ENCODE results near the gene TM9SF4.
"Not testable (repeated sequence)": the region's sequence is repeated elsewhere in the genome, so short reads cannot be mapped to it uniquely, and the experiment has no call there.

Gene TM9SF4

DNA sequence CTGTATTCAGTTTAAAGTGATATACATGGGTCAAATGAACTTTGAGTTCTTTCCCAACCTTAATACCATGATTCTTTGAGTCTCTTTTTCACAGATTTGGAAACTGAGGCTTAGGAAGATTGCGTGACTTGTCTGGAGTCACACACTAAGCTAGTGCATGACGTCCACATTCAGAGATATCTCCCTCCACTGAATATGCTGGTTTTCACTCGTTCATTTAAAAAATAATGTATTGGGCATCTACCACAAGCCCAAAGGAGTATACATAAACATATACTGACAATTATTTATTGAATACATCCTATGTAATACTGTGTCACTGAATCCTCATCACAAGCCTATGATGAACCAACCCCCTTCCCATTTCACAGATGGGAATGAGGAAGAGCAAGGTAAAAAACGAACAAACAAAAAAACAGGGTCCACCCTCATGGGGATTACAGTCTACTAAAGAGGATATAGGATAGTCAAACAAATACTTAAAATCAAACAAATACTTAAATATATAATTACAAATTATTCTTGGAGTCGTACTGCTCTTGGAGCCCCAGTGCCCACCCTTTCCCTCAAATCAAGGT is 611 bp upstream of the TM9SF4 start:
- Histone ChIP-seq H3K36me3 (ENCODE audit: control insufficient read depth, insufficient read depth, low read length) (no peaks in the 10 kb centered on the region), H3K27me3 (ENCODE audit: control insufficient read depth, insufficient read depth, low read length) (no peaks in the 10 kb centered on the region), H3K9me3 (ENCODE audit: control insufficient read depth, low read length) (no peaks in the 10 kb centered on the region), H3K4me3 (ENCODE audit: low read length) (peak overlapping the region; percentile 94), H3K4me1 (ENCODE audit: control insufficient read depth, insufficient read depth, low read length) (peaks cover 32% of the 10 kb centered on the region), H3K9ac (ENCODE audit: low read length) (peak overlapping the region; percentile 98)

DNA sequence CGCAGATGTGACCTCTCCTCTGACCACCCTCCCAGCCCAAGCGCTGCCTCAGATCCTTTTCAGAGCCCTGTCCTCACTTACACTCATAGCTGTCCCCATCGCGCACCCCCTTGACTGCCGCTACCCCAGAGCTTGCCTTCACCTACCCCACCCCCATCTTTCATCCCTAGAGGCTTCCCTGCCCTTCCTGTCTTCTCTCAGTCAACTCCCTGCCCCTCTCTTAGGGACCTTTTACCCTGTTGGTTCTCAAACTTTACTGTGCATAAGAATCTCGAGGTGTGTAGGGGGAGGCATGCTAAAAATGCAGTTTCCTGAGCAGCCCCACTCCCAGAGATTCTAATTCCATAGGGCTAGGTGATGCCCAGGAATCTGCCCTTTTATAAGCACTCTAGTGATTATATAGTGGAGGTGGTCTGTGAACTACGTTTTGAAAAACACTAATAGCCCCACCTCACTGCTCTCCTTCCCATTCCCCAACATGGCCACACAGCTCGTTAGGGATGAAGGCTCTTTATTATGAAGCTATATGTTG is 725 bp downstream of the TM9SF4 start:
- peak overlapping the region; percentile 98 for H3K9ac ChIP-seq (ENCODE audit: low read length)
- H3K36me3 ChIP-seq (ENCODE audit: control insufficient read depth, insufficient read depth, low read length) = no peaks in the 10 kb centered on the region
- peaks cover 40% of the 10 kb centered on the region for H3K4me1 ChIP-seq (ENCODE audit: control insufficient read depth, insufficient read depth, low read length)

DNA sequence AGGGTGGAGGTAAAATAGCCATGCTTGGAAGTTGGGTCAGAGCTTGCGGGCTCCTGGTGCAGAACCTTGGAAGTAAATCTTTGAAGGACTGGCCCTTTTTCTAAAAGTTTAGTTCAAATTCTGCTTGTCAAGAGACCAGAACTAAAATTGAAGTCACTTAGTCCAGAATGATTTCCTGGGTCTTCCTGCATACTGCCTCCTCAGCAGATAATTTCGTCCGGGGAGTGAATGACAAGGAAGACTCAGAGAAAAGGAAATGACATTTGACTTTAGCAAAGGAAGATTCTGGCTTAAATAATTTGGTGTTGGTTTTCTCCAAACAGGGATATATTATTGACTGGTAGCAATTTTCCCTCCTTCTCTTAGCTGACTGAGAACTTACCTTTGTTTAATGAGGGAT is 1.2 kb downstream of the TM9SF4 start:
- H3K4me1 ChIP-seq (ENCODE audit: control insufficient read depth, insufficient read depth, low read length) = peaks cover 40% of the 10 kb centered on the region
- H3K36me3 ChIP-seq (ENCODE audit: control insufficient read depth, insufficient read depth, low read length) = no peaks in the 10 kb centered on the region
- H3K4me3 ChIP-seq (ENCODE audit: low read length) = peak overlapping the region; percentile 94
- H3K9ac ChIP-seq (ENCODE audit: low read length) = peak overlapping the region; percentile 98
- H3K9me3 ChIP-seq (ENCODE audit: control insufficient read depth, low read length) = no peaks in the 10 kb centered on the region
- no peaks in the 10 kb centered on the region for H3K27me3 ChIP-seq (ENCODE audit: control insufficient read depth, insufficient read depth, low read length)

More for the DNA sequence above, 725 bp downstream of the TM9SF4 start:
- Histone ChIP-seq H3K9me3 (ENCODE audit: control insufficient read depth, low read length) (no peaks in the 10 kb centered on the region), H3K4me3 (ENCODE audit: low read length) (peak overlapping the region; percentile 94), H3K27me3 (ENCODE audit: control insufficient read depth, insufficient read depth, low read length) (no peaks in the 10 kb centered on the region)

- Histone ChIP-seq H3K9me3 (ENCODE audit: control insufficient read depth, low read length) (no peaks in the 10 kb centered on the region), H3K4me3 (ENCODE audit: low read length) (peak overlapping the region; percentile 94), H3K4me1 (ENCODE audit: control insufficient read depth, insufficient read depth, low read length) (peaks cover 40% of the 10 kb centered on the region)
Measured at GRCh38 chr20:32111156-32111686, 1.7 kb downstream of the TM9SF4 start.

DNA sequence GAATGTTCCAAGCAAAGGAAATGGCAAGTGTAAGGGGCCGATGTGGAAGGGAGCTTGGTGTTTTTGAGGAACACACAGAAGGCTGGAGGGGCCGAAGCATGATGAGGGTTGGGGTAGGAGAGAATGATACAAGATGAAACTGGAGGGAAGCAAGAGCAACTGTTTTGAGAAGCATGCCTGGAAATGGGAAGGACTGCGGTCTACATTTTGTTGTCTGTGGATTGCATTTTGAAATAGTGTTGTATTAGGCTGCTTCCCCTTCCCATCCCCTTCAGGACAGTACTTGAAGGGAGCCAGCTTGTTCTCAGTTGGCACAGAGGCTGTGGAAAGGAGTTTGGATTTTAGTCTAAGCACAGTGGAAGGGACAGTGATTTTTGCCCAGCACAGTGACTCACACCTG is 2.2 kb downstream of the TM9SF4 start:
- Histone ChIP-seq H3K27me3 (ENCODE audit: control insufficient read depth, insufficient read depth, low read length) (no peaks in the 10 kb centered on the region), H3K4me1 (ENCODE audit: control insufficient read depth, insufficient read depth, low read length) (peaks cover 40% of the 10 kb centered on the region), H3K4me3 (ENCODE audit: low read length) (no peak overlapping the region), H3K9ac (ENCODE audit: low read length) (no peak overlapping the region), H3K9me3 (ENCODE audit: control insufficient read depth, low read length) (no peaks in the 10 kb centered on the region), H3K36me3 (ENCODE audit: control insufficient read depth, insufficient read depth, low read length) (no peaks in the 10 kb centered on the region)

More at GRCh38 chr20:32111156-32111686, 1.7 kb downstream of the TM9SF4 start:
- Histone ChIP-seq H3K9ac (ENCODE audit: low read length) (no peak overlapping the region), H3K36me3 (ENCODE audit: control insufficient read depth, insufficient read depth, low read length) (no peaks in the 10 kb centered on the region), H3K27me3 (ENCODE audit: control insufficient read depth, insufficient read depth, low read length) (no peaks in the 10 kb centered on the region)

DNA sequence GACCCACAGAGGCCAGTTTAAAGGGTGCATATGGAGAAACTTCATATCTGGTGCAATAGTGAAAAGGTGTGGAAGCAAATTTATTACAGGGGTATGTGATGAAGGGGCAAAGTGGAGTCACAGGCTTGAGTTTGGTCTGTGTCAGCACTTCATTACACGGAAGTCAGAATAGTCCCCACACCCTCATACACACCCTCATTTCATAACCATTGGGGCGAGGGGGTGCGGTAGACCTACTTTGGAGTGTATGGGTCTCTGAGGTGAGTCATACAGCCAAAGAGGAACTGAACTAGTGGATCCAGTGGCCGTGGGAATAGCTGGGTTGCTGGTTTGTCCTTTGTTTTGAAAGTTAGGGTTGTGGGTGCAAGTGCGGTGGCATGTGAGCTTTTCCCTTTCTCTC is 3.3 kb downstream of the TM9SF4 start:
- H3K4me1 ChIP-seq (ENCODE audit: control insufficient read depth, insufficient read depth, low read length) = peaks cover 40% of the 10 kb centered on the region
- H3K27me3 ChIP-seq (ENCODE audit: control insufficient read depth, insufficient read depth, low read length) = no peaks in the 10 kb centered on the region
- H3K9me3 ChIP-seq (ENCODE audit: control insufficient read depth, low read length) = no peaks in the 10 kb centered on the region
- no peak overlapping the region for H3K4me3 ChIP-seq (ENCODE audit: low read length)
- no peak overlapping the region for H3K9ac ChIP-seq (ENCODE audit: low read length)
- no peaks in the 10 kb centered on the region for H3K36me3 ChIP-seq (ENCODE audit: control insufficient read depth, insufficient read depth, low read length)

DNA sequence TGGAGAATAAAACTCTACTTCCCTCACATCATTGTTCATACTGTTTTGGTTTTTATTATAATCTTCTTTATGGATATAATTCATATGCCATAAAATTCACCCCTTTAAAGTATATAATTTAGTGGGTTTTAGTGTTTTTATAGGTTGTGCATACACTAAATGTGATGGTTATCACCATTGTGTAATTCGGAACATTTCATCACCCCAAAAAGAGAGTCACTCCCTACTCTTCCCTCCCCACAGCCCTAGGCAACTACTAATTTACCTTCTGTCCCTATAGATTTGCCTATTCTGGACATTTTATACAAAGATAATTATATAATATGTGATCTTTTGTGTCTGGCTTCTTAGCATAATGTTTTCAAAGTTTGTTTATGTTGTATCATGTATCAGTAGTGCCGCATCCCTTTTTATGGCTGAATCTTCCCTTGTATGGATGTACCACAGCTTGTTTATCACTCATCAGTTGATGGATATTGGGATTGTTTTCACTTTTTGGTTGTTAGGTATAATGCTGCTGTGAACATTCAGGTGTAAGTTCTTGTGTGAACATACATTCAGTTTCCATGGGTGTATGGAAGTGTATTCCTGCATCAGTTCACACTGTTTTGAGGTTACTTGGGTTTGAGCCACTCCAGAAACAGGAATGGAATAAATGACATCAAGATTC is 4.2 kb downstream of the TM9SF4 start:
- Histone ChIP-seq H3K4me3 (ENCODE audit: low read length) (no peak overlapping the region), H3K4me1 (ENCODE audit: control insufficient read depth, insufficient read depth, low read length) (peaks cover 40% of the 10 kb centered on the region), H3K9ac (ENCODE audit: low read length) (no peak overlapping the region), H3K27me3 (ENCODE audit: control insufficient read depth, insufficient read depth, low read length) (no peaks in the 10 kb centered on the region), H3K36me3 (ENCODE audit: control insufficient read depth, insufficient read depth, low read length) (no peaks in the 10 kb centered on the region), H3K9me3 (ENCODE audit: control insufficient read depth, low read length) (no peaks in the 10 kb centered on the region)

DNA sequence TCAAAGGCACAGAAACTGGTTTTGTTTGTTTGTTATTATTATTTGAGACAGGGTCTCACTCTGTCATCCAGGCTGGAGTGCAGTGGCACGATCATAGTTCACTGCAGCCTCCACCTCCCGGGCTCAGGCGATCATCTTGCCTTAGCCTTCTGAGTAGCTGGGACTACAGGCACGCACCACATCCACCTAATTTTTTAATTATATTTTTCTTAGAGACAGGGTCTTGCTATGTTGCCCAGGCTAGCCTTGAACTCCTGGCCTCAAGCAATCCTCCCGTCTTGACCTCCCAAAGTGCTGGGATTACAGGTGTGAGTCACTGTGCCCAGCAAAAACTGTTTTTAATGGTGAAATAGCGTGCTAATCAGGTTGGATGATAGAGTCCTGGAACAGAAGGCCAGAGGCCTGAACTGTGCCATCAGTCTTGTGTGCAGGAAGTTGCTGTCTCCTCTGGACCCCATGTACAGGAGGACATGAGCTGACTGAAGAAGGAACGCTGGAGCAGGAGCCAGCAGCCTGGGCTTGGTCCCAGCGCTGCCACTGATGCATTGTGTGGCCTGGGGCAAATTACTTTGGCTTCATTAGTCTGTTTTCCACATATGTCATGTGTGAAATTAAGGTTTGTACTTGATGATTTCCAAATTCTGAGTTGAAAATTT is 4.9 kb downstream of the TM9SF4 start:
- no peaks in the 10 kb centered on the region for H3K27me3 ChIP-seq (ENCODE audit: control insufficient read depth, insufficient read depth, low read length)
- H3K9ac ChIP-seq (ENCODE audit: low read length) = no peak overlapping the region
- H3K4me3 ChIP-seq (ENCODE audit: low read length) = no peak overlapping the region
- H3K4me1 ChIP-seq (ENCODE audit: control insufficient read depth, insufficient read depth, low read length) = peaks cover 40% of the 10 kb centered on the region
- H3K36me3 ChIP-seq (ENCODE audit: control insufficient read depth, insufficient read depth, low read length) = no peaks in the 10 kb centered on the region
- no peaks in the 10 kb centered on the region for H3K9me3 ChIP-seq (ENCODE audit: control insufficient read depth, low read length)

DNA sequence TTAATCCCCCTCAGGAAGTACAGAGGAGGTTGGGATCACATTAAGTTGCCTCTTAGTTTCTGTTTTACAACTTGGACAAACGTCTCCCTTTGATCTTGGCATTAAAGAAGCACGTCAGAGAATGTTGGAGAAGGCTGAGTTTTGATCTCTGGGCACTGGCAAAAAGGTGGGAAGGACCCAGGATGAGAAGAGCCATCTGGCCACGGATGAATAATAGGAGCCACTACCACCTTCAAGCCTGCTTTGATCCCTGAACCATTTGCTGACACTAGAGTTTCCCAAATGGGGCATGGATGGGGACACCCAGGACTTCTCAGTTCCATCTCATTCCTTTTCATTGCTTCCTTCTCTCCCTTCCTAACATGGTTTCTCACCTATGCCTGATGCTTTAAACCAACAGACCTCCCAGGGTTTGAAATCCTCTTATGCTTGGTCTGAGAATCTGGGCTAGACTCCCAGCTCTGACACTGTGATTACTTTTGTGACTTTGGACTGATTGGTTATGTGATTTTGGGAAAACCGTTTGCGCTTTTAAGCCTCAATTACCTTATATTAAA is 5.8 kb downstream of the TM9SF4 start:
- Histone ChIP-seq H3K36me3 (ENCODE audit: control insufficient read depth, insufficient read depth, low read length) (no peaks in the 10 kb centered on the region), H3K4me1 (ENCODE audit: control insufficient read depth, insufficient read depth, low read length) (peaks cover 36% of the 10 kb centered on the region), H3K4me3 (ENCODE audit: low read length) (no peak overlapping the region), H3K9ac (ENCODE audit: low read length) (no peak overlapping the region), H3K9me3 (ENCODE audit: control insufficient read depth, low read length) (no peaks in the 10 kb centered on the region), H3K27me3 (ENCODE audit: control insufficient read depth, insufficient read depth, low read length) (no peaks in the 10 kb centered on the region)

DNA sequence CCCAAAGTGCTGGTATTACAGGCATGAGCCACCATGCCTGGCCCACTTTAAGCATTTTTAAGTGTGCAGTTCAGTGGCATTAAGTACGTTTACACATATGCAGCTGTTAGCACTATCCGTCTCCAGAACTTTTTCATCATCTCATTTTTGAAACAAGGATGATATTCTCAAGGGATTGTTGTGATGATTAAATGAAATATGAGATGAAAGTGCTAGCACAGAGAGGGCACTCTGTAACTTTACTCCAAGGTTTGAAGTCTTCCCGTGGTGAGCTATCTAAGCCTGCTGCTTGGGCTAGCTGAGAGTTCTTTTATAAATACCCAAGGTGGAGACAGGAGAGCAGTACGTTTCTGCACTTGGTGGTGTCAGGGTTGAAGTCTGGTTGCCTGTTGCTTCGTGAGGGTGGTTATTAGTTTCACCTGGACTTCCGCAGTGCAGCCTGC is 6.6 kb downstream of the TM9SF4 start:
- H3K36me3 ChIP-seq (ENCODE audit: control insufficient read depth, insufficient read depth, low read length) = no peaks in the 10 kb centered on the region
- no peak overlapping the region for H3K9ac ChIP-seq (ENCODE audit: low read length)
- H3K9me3 ChIP-seq (ENCODE audit: control insufficient read depth, low read length) = no peaks in the 10 kb centered on the region
- H3K4me3 ChIP-seq (ENCODE audit: low read length) = no peak overlapping the region
- H3K4me1 ChIP-seq (ENCODE audit: control insufficient read depth, insufficient read depth, low read length) = peaks cover 28% of the 10 kb centered on the region
- H3K27me3 ChIP-seq (ENCODE audit: control insufficient read depth, insufficient read depth, low read length) = no peaks in the 10 kb centered on the region

GRCh38 chr20:32116796-32117195 is 7.3 kb downstream of the TM9SF4 start:
- H3K36me3 ChIP-seq (ENCODE audit: control insufficient read depth, insufficient read depth, low read length); H3K9ac ChIP-seq (ENCODE audit: low read length); H3K9me3 ChIP-seq (ENCODE audit: control insufficient read depth, low read length); H3K27me3 ChIP-seq (ENCODE audit: control insufficient read depth, insufficient read depth, low read length); H3K4me3 ChIP-seq (ENCODE audit: low read length): not testable (repeated sequence)
- peaks cover 22% of the 10 kb centered on the region for H3K4me1 ChIP-seq (ENCODE audit: control insufficient read depth, insufficient read depth, low read length)

DNA sequence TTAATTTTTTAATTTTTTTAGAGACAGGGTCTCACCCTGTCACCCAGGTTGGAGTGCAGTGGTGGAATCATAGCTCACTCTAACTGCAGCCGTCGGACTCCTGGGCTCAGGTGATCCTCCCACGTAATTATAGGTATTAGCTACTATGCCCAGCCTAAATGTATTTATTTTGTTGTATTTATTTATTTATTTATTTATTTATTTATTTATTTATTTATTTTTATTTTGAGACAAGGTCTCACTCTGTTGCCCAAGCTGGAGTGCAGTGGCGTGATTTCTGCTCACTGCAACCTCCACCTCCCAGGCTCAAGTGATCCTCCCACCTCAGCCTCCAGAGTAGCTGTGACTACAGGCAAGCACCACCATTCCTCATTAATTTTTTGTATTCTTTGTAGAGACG is 8.9 kb downstream of the TM9SF4 start:
- H3K4me1 ChIP-seq (ENCODE audit: control insufficient read depth, insufficient read depth, low read length); H3K4me3 ChIP-seq (ENCODE audit: low read length); H3K9me3 ChIP-seq (ENCODE audit: control insufficient read depth, low read length); H3K36me3 ChIP-seq (ENCODE audit: control insufficient read depth, insufficient read depth, low read length); H3K27me3 ChIP-seq (ENCODE audit: control insufficient read depth, insufficient read depth, low read length); H3K9ac ChIP-seq (ENCODE audit: low read length): not testable (repeated sequence)

All from mucosa of stomach (tissue), 1 donor.